Measurements from ENCODE around the gene FAM219B.
"Not testable (repeated sequence)": the region's sequence is repeated elsewhere in the genome, so short reads cannot be mapped to it uniquely, and the experiment has no call there.

FAM219B gene

GRCh38 chr15:74902295-74903075 is 4.2 kb downstream of the FAM219B start:
- no peak for DNase-seq

GRCh38 chr15:74901612-74902063 is 5.0 kb downstream of the FAM219B start:
- DNase-seq, result peak in 5 of 6 experiments; percentile 25 to 77 (median 34)

- no peak for DNase-seq
Observed at GRCh38 chr15:74897300-74897701, 9.3 kb downstream of the FAM219B start.

DNA sequence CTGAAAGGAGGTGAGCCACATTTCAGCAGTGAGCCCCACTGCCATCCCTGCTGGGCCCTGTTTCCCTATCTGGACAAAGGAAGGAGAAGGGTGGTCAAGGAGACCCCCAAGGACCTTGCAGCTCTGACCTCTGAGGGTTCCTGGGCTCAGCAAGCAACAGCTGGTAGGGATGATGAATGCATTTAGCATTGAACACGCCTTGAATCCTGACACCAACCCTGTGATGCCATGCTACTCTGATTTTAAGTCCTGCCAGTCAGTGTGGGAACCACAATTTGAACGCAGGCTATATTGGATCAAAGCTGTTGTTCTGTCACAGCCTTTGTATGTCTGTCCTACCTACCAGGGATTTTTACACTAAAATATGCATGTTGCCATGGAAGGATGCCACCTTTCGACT is 10.3 kb downstream of the FAM219B start:
- no peak for DNase-seq

GRCh38 chr15:74895830-74896229 is 10.8 kb downstream of the FAM219B start:
- DNase-seq, result no peak

DNA sequence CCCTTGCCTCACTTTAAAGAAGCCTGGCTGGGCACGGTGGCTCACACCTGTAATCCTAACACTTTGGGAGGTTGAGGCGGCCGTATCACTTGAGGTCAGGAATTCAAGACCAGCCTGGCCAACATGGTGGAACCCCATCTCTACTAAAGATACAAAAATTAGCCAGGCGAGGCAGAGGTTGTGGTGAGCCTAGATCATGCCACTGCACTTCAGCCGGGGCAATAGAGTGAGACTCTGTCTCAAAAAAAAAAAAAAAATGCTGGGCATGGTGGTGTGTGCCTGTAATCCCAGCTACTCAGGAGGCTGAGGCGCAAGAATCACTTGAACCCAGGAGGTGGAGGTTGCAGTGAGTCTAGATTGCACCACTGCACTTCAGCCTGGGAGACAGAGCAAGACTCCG is 12.3 kb downstream of the FAM219B start:
- DNase-seq, result not testable (repeated sequence)

- peak in 4 of 6 experiments; percentile 25 to 71 (median 64) for DNase-seq
Observed at GRCh38 chr15:74893627-74894026, 13.0 kb downstream of the FAM219B start.

DNA sequence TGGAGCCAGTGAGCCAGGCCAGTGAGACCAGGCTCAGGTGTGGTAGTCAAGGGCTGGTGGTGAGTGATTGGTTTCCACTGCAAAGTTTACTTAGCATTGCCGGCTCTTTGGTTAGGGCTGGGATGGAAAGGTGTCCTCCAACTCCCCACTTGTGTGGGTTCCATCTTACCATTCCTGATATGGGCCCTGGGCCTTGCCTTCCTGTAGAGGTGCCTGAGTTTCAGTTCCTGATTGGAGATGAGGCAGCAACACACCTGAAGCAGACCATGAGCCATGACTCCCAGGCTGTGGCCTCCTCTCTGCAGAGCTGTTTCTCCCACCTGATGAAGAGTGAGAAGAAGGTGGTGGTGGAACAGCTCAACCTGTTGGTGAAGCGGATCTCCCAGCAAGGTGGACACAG is 13.7 kb downstream of the FAM219B start:
- DNase-seq, result no peak

GRCh38 chr15:74892313-74892712 is 14.3 kb downstream of the FAM219B start:
- DNase-seq, result no peak

- DNase-seq, result no peak
Observed at GRCh38 chr15:74891469-74891868, 15.2 kb downstream of the FAM219B start.

DNA sequence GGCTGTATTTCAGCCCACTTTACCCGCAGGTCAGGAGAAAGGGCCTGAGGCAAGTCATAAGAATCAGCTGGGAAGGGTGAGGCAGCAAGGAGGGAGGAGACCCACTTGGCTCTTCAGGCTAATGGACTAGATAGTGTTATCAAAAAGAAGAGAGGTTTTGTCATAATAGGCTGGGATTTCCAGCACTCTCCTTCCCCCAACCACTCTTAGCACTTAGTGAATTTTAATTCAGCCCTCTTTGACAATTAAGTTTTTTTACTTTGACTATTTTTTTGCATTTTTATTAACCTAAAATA is 16.0 kb downstream of the FAM219B start:
- no peak for DNase-seq

GRCh38 chr15:74889883-74890664 is 16.6 kb downstream of the FAM219B start, which contains the start of gene MPI:
Gene MPI, plus strand, starts transcription at chr15:74890042. Its CDS starts 32 bp downstream, at chr15:74890074.
- peak; percentile 66 to 81 (median 74) for DNase-seq

DNA sequence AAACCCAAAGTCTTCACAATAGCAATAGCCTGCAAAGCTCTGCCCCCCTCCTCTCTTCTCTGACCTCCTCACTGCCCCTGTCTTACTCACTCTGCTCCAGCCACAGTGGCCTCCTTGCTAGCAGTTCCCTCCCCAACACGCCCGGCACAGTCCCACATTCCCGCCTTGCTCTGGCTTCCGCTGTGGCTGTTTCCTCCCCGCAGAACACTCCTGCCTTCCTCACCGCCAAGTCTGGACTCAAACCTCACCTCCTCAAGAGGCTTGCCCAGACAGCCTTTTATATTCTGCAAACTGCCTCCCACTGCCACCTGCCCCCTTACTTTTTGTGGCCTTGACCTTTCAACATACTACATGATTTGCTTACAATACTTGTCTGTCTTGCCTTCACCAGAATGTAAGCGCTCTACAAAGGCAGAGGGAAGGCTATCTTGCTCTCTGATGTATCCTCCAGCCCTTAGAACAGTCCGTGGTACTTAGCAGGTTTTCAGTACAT is 17.2 kb downstream of the FAM219B start:
- DNase-seq, result peak in 1 of 6 experiments; percentile 8

DNA sequence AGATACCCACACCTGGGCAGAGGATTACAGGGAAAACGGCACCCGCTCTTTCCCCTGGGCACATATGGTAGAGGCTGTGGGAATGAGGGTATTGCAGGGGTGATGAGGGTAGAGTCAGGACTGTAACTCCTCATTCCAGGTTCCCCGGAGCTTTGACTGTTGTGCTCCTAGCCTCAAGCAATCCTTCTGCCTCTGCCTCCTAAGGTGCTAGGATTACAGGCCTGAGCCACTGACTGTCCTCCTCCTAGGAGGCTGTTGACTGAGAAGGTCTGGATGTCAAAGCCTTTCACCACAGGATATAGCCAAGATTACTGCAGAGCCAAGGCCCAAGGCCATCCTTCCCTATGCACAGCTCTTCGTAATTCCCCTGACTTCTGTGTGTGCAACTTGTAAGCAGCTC is 17.9 kb downstream of the FAM219B start:
- DNase-seq, result no peak

- not testable (repeated sequence) for DNase-seq
Observed at GRCh38 chr15:74887537-74888193, 19.0 kb downstream of the FAM219B start.

GRCh38 chr15:74885461-74885860 is 21.2 kb downstream of the FAM219B start:
- DNase-seq, result no peak

GRCh38 chr15:74884428-74885223 is 22.0 kb downstream of the FAM219B start:
- no peak for DNase-seq

- no peak for DNase-seq
Observed at GRCh38 chr15:74882528-74882927, 24.1 kb downstream of the FAM219B start.

DNA sequence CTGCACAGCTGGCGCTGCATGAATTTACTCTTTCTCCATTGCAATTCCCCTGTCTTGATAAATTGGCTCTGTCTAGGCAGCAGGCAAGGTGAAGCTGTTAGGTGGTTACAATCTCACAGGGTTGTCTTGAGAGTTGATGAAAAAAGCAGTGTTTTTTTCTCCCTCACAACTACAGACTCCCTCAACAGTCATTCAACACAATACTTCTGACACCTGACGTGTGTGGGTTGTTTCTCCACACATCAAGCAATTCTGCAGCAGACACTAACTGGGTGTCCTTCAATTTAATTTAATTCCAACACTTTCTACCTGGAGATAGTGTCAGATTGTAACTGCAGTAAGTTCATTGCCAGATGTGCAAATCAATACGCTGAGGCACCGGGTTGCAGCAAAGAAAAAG is 28.4 kb downstream of the FAM219B start:
- DNase-seq, result no peak

- DNase-seq, result peak in 2 of 6 experiments; percentile 19 to 32
Observed at GRCh38 chr15:74873756-74874424, 32.8 kb downstream of the FAM219B start.

GRCh38 chr15:74873036-74873755 is 33.5 kb downstream of the FAM219B start, which contains the start of gene SCAMP2:
Gene SCAMP2, minus strand, starts transcription at chr15:74873365. Its CDS starts 110 bp downstream, at chr15:74873255.
- peak; percentile 84 to 98 (median 92) for DNase-seq
